Suprapubic skin (tissue), 4 donors: ENCODE data around the gene PRKCQ. TPM values are rescaled to one million over a fixed set of nuclear protein-coding genes. Genes with fewer than 3 reads are reported as not detected.
"Not testable (repeated sequence)": the region's sequence is repeated elsewhere in the genome, so short reads cannot be mapped to it uniquely, and the experiment has no call there.

Experiments used
- DNase-seq, 2 donors: peaks; one replicate each; pipeline ENCODE4 v3.0.0-alpha.2; 2019; ENCODE audit warnings: low spot score in 2 of 2
- H3K27ac ChIP-seq: fragments of 200-600 bp; sonication (generic); one replicate; pipeline ENCODE4 v1.5.1; 2019
- H3K27me3 ChIP-seq: fragments of 200-600 bp; sonication (generic); one replicate; pipeline ENCODE4 v1.5.1; 2019
- H3K36me3 ChIP-seq: fragments of 200-600 bp; sonication (generic); one replicate; pipeline ENCODE4 v1.5.1; 2019
- H3K4me1 ChIP-seq: fragments of 200-600 bp; sonication (generic); one replicate; pipeline ENCODE4 v1.5.1; 2019
- H3K4me3 ChIP-seq: fragments of 200-600 bp; sonication (generic); one replicate; pipeline ENCODE4 v1.5.1; 2019; ENCODE audit warnings: mild to moderate bottlenecking
- H3K9me3 ChIP-seq: fragments of 200-600 bp; sonication (generic); one replicate; pipeline ENCODE4 v1.5.1; 2019
- EP300 ChIP-seq: sonication (generic); formaldehyde crosslinking; IDR thresholded peaks from one replicate; pipeline ENCODE4 v1.6.1; 2017; ENCODE audit warnings: antibody characterized with exemption
- POLR2A ChIP-seq, 2 donors: fragments of 450-650 bp; IDR thresholded peaks; one replicate each; pipeline ENCODE4 v1.6.1; 2017; ENCODE audit warnings: antibody characterized with exemption in 2 of 2, mild to moderate bottlenecking in 2 of 2, moderate library complexity in 2 of 2
- POLR2AphosphoS5 ChIP-seq, 3 donors: sonication (generic); formaldehyde crosslinking; IDR thresholded peaks; one replicate each; pipeline ENCODE4 v1.6.1; 2017; ENCODE audit warnings: antibody characterized with exemption in 3 of 3
- WGBS: methylation state at CpG from one replicate; pipeline ENCODE4 v1.1.5; 2018; 5-methylcytosine and 5-hydroxymethylcytosine counted together
- total RNA-seq, 4 donors: library from RNA; depleted of rRNA; stranded (reverse); fragments of >200 nt; gene quantifications; one replicate each; pipeline ENCODE4 v1.1.0, GENCODE V29; 2016
- TF ChIP-seq, protein P1 (sequence below), 2 donors: fragments of 200-600 bp in 1 of 2; fragments of 450-650 bp in 1 of 2; sonication (generic) in 1 of 2; IDR thresholded peaks; one replicate each; pipeline ENCODE4 v1.5.1; 2016 to 2019; ENCODE audit warnings: antibody characterized with exemption in 2 of 2, mild to moderate bottlenecking in 1 of 2, moderate library complexity in 1 of 2

PRKCQ gene
- total RNA-seq, 4 donors from 2014 or later = 0.51 to 1.0 TPM; not detected in 2

DNA sequence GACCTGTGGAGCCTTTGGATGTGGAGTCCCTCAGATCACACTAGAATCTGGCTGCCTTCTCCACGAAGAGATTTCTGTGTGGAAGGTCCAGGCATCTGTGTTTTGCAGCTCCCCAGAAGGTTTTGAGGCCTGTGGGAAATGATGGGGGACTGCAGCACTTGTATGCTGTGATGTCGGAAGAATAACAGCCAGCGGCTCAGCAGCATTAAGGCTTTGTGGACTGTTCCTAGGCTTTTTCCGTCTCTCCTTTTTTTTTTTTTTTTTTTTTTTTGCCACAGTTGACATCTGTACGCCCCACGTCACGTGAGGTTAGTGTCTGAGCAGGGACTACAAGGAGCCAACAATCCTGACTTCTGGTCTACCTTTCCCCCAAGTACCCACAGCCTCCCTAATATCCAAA is 196.0 kb downstream of the PRKCQ start:
- H3K4me1 ChIP-seq = no peaks in the 10 kb centered on the region
- H3K4me3 ChIP-seq = no peak overlapping the region
- no peak overlapping the region for H3K27ac ChIP-seq
- no peaks in the 10 kb centered on the region for H3K27me3 ChIP-seq
- H3K36me3 ChIP-seq = no peaks in the 10 kb centered on the region
- WGBS = 96% methylated on average over 7 of the region's 7 CpGs
- no peak for DNase-seq
- TF ChIP-seq POLR2A (IDR thresholded peaks at IDR 0.05) (no peak), EP300 (no peak), POLR2AphosphoS5 (IDR thresholded peaks at IDR 0.05) (no peak)
- TF ChIP-seq, protein P1, sequence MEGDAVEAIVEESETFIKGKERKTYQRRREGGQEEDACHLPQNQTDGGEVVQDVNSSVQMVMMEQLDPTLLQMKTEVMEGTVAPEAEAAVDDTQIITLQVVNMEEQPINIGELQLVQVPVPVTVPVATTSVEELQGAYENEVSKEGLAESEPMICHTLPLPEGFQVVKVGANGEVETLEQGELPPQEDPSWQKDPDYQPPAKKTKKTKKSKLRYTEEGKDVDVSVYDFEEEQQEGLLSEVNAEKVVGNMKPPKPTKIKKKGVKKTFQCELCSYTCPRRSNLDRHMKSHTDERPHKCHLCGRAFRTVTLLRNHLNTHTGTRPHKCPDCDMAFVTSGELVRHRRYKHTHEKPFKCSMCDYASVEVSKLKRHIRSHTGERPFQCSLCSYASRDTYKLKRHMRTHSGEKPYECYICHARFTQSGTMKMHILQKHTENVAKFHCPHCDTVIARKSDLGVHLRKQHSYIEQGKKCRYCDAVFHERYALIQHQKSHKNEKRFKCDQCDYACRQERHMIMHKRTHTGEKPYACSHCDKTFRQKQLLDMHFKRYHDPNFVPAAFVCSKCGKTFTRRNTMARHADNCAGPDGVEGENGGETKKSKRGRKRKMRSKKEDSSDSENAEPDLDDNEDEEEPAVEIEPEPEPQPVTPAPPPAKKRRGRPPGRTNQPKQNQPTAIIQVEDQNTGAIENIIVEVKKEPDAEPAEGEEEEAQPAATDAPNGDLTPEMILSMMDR (IDR thresholded peaks at IDR 0.05) = no peak
- H3K9me3 ChIP-seq = peaks cover 8% of the 10 kb centered on the region

DNA sequence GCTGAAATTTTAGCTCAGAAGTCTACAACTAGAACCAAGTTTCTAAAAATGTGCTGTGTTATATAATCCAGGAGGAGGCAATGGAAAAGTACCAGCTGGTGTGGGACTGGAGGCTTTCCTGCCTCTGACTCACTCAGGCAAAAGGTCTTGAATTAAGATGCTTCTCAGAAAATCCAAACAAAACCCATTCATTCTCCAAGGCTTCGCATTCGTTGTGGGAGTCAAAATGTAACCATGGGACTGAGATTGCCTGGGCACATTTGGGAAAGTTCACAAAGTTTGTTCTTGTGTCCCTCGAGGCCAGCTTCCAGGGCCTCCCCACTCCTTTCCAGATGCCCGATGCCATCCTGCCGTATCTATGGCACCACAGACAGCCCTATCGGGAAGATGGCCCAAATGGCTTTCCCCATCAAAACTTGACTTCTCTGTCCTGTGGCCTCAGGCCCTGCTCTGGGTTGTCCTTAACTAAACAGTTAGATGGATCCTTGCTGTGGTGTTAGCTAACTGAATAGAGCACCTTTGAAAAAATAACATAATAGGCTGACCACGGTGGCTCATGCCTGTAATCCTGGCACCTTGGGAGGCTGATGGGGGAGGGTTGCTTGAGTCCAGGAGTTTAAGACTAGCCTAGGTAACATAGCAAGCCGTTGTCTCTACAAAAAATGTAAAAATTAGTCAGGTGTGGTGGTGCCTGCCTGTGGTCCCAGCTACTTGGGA is 196.8 kb downstream of the PRKCQ start:
- no peak overlapping the region for H3K4me3 ChIP-seq
- no peak overlapping the region for H3K27ac ChIP-seq
- WGBS = 77% methylated on average over 8 of the region's 8 CpGs
- H3K36me3 ChIP-seq = no peaks in the 10 kb centered on the region
- TF ChIP-seq, protein P1 (IDR thresholded peaks at IDR 0.05) = no peak
- TF ChIP-seq POLR2AphosphoS5 (IDR thresholded peaks at IDR 0.05) (no peak), EP300 (no peak), POLR2A (IDR thresholded peaks at IDR 0.05) (no peak)
- peaks cover 4% of the 10 kb centered on the region for H3K9me3 ChIP-seq
- no peaks in the 10 kb centered on the region for H3K27me3 ChIP-seq
- H3K4me1 ChIP-seq = no peaks in the 10 kb centered on the region
- DNase-seq = no peak

DNA sequence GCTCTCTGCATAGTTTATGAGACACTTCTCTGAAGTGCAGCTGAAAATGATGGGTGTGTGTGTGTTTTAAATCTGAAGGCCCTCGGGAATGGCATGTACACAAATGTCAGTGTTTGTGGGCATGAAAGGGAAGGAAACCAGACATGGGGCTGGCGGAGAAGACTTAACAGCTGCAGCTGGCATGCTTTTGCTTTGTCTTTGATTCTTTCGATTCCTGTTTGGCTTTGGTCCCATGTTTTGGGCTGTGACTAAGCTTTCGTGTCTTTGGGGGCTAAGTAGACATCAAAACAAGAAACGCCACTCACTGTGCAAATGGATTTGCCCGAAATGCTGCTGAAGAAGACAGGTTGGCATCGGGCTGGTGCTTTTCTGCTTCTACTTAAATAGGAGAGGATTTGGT is 198.0 kb downstream of the PRKCQ start:
- no peak for DNase-seq
- H3K27ac ChIP-seq = no peak overlapping the region
- 32% methylated on average over 7 of the region's 7 CpGs for WGBS

DNA sequence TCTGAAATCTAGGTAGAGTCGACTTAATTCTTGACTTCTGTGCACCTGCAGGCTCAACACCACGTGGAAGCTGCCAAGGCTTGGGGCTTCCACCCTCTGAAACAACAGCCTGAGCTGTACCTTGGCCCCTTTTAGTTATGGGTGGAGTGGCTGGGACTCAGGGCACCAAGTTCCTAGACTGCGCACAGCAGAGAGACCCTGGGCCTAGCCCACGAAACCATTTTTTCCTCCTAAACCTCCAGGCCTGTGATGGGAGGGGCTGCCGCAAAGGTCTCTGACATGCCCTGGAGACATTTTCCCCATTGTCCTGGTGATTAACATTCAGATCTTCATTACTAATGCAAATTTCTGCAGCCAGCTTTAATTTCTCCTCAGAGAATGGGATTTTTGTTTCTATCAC is 199.6 kb downstream of the PRKCQ start:
- 98% methylated on average over 4 of the region's 5 CpGs for WGBS
- not testable (repeated sequence) for H3K4me3 ChIP-seq, H3K9me3 ChIP-seq, H3K27ac ChIP-seq, H3K27me3 ChIP-seq, DNase-seq, H3K36me3 ChIP-seq, H3K4me1 ChIP-seq

More for the DNA sequence above, 198.0 kb downstream of the PRKCQ start:
- Histone ChIP-seq H3K27me3 (no peaks in the 10 kb centered on the region), H3K4me1 (no peaks in the 10 kb centered on the region), H3K4me3 (no peak overlapping the region), H3K36me3 (no peaks in the 10 kb centered on the region), H3K9me3 (peaks cover 4% of the 10 kb centered on the region)
- TF ChIP-seq POLR2A (IDR thresholded peaks at IDR 0.05) (no peak), POLR2AphosphoS5 (IDR thresholded peaks at IDR 0.05) (no peak), EP300 (no peak)
- TF ChIP-seq, protein P1 (IDR thresholded peaks at IDR 0.05) = no peak

DNA sequence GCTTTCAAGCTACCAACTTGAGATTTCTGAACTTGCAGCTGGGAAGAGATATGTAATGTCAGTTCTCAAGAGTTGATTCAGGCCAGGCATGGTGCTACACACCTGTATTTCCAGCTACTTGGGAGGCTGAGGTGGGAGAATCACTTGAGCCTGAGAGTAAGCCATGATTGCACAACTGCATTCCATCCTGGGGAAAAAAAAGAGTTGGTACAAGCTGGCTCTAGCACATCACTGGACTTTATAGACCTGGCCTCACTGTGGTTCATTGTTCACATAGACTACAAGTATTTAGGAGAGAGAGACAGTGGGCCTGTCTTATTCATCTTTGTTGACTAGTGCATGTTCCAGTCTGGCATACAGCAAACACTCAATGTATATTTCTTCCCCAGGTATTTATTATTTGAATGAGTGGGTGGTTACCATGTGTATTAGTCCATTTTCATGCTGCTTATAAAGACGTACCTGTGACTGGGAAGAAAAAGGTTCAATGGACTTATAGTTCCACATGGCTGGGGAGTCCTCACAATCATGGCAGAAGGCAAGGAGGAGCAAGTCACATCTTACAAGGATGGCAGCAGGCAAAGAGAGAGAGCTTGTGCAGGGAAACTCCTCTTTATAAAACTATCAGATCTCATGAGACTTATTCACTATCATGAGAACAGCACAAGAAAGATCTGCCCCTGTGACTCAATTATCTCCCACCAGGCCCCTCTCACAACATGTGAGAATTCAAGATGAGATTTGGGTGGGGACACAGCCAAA is 200.9 kb downstream of the PRKCQ start:
- Histone ChIP-seq H3K9me3 (peaks cover 4% of the 10 kb centered on the region), H3K4me3 (no peak overlapping the region), H3K27ac (no peak overlapping the region), H3K4me1 (no peaks in the 10 kb centered on the region), H3K27me3 (no peaks in the 10 kb centered on the region), H3K36me3 (no peaks in the 10 kb centered on the region)
- TF ChIP-seq, protein P1 (IDR thresholded peaks at IDR 0.05) = no peak
- no peak for TF ChIP-seq POLR2AphosphoS5 (IDR thresholded peaks at IDR 0.05)
- no peak for TF ChIP-seq POLR2A (IDR thresholded peaks at IDR 0.05)
- DNase-seq = no peak
- 87% methylated on average over 1 of the region's 1 CpG for WGBS
